Lung (tissue), 16 donors: Measurements from ENCODE around the gene BTBD3. TPM values are rescaled to one million over a fixed set of nuclear protein-coding genes. Genes with fewer than 3 reads are reported as not detected.

ENCODE experiments used
- ATAC-seq: fragments of 200-7000 bp; cut with Tn5 transposase; one replicate; pipeline ENCODE4 v1.9.1; 2020; ENCODE audit warnings: moderate number of reproducible peaks; ENCODE audit not compliant: insufficient read depth, low FRiP score
- DNase-seq, 3 donors: peaks; one replicate each; pipeline ENCODE4 v3.0.0-alpha.2; 2013 to 2017
- H3K27ac ChIP-seq, 2 donors: one replicate each; pipeline ENCODE4 v1.5.1; 2013; ENCODE audit warnings: mild to moderate bottlenecking in 2 of 2, moderate library complexity in 2 of 2, control low read depth in 1 of 2, inconsistent platforms in 1 of 2, low read depth in 1 of 2, low read length in 1 of 2
- H3K27me3 ChIP-seq, 3 donors: one replicate each; pipeline ENCODE4 v1.5.1; 2013; ENCODE audit warnings: low read length in 2 of 3; ENCODE audit not compliant: control insufficient read depth in 3 of 3, insufficient read depth in 3 of 3
- H3K36me3 ChIP-seq, 4 donors: one replicate each; pipeline ENCODE4 v1.5.1; 2013; ENCODE audit warnings: low read length in 4 of 4, mild to moderate bottlenecking in 1 of 4, moderate library complexity in 1 of 4; ENCODE audit not compliant: control insufficient read depth in 4 of 4, insufficient read depth in 4 of 4
- H3K4me1 ChIP-seq, 5 donors: one replicate each; pipeline ENCODE4 v1.5.1; 2013; ENCODE audit warnings: low read length in 5 of 5, mild to moderate bottlenecking in 2 of 5, moderate library complexity in 1 of 5; ENCODE audit not compliant: control insufficient read depth in 5 of 5, insufficient read depth in 5 of 5
- H3K4me3 ChIP-seq: one replicate; pipeline ENCODE4 v1.5.1; 2013; ENCODE audit warnings: mild to moderate bottlenecking, control low read depth, moderate library complexity
- H3K9ac ChIP-seq, 2 donors: one replicate each; pipeline ENCODE4 v1.5.1; 2013; ENCODE audit warnings: low read length in 2 of 2, control low read depth in 1 of 2; ENCODE audit not compliant: insufficient read depth in 1 of 2
- H3K9me3 ChIP-seq, 4 donors: one replicate each; pipeline ENCODE4 v1.5.1; 2013; ENCODE audit warnings: low read length in 3 of 4, mild to moderate bottlenecking in 1 of 4, moderate library complexity in 1 of 4; ENCODE audit not compliant: control insufficient read depth in 4 of 4, insufficient read depth in 3 of 4
- CTCF ChIP-seq: IDR thresholded peaks from 2 replicates; pipeline ENCODE4 v1.5.1; 2012; ENCODE audit warnings: mild to moderate bottlenecking; ENCODE audit errors: control extremely low read depth, extremely low read depth
- WGBS, 2 donors: extraction: QIAGEN DNeasy Blood & Tissue Kit; methylation state at CpG; one replicate each; pipeline ENCODE4 v1.1.7; 2013; 5-methylcytosine and 5-hydroxymethylcytosine counted together
- long read RNA-seq, 5 donors: transcript quantifications; one replicate each; lab custom pipeline, GENCODE V29; 2026
- polyA plus RNA-seq, 2 donors: library from polyadenylated mRNA; stranded (reverse); fragments of 200-250 nt; gene quantifications; one replicate each; pipeline ENCODE4 v1.2.1, GENCODE V29; 2013
- total RNA-seq, 2 donors: library from RNA; depleted of rRNA in 1 of 2; stranded (reverse); fragments of >200 nt in 1 of 2; gene quantifications; one replicate each; pipeline ENCODE4 v1.2.1, GENCODE V29; 2014 to 2021
- donor health status: control.
- donor health status: control.
- donor health status: Bipolar disorder and iron deficiency.
- donor health status: healthy.
- donor health status: DM: yes; HTN: yes; CAD: no.

Gene BTBD3
- total RNA-seq (10 to 100 TPM; 32.4 to 67.9 TPM), polyA plus RNA-seq (10 to 100 TPM in 1 of 2 donors, 1 to 10 TPM in 1; 7.4 to 12.5 TPM)
- long read RNA-seq, donor 1, full-length matches to known transcripts, result 16 of 16 reads
- long read RNA-seq, donor 1, partial matches to known transcripts, result 0 of 16 reads
- long read RNA-seq, donor 1, other reads (novel, unspliced or antisense), result 0 of 16 reads
- long read RNA-seq, donor 2, full-length matches to known transcripts, result 3 of 3 reads
- long read RNA-seq, donor 2, partial matches to known transcripts, result 0 of 3 reads
- long read RNA-seq, donor 2, other reads (novel, unspliced or antisense), result 0 of 3 reads
- long read RNA-seq, donor 3, full-length matches to known transcripts, result 14 of 14 reads
- long read RNA-seq, donor 3, partial matches to known transcripts, result 0 of 14 reads
- long read RNA-seq, donor 3, other reads (novel, unspliced or antisense), result 0 of 14 reads
- long read RNA-seq, donor 4, full-length matches to known transcripts, result 8 of 8 reads
- long read RNA-seq, donor 4, partial matches to known transcripts, result 0 of 8 reads
- long read RNA-seq, donor 4, other reads (novel, unspliced or antisense), result 0 of 8 reads
- long read RNA-seq, donor 5, full-length matches to known transcripts, result 22 of 22 reads
- long read RNA-seq, donor 5, partial matches to known transcripts, result 0 of 22 reads
- long read RNA-seq, donor 5, other reads (novel, unspliced or antisense), result 0 of 22 reads

GRCh38 chr20:11917663-11918062 is at the start of gene BTBD3:
TSS of gene BTBD3 (plus strand) at chr20:11917893. CDS start at chr20:11918276, 383 bp downstream.
- H3K36me3 ChIP-seq, result peaks cover 0 to 3% (median under 1%) of the 10 kb centered on the region in 4 donors
- no peaks in the 10 kb centered on the region for H3K27me3 ChIP-seq
- H3K9me3 ChIP-seq, result no peaks in the 10 kb centered on the region
- H3K9ac ChIP-seq, result peak within 1 kb of the TSS in 1 of 2 donors; percentile 35
- H3K27ac ChIP-seq, result peak within 1 kb of the TSS; percentile 54 to 73
- ATAC-seq (peak; percentile 79), DNase-seq (peak; percentile 32 to 62 (median 57))
- no peak for TF ChIP-seq CTCF
- 6 to 14% methylated on average over 4 of the region's 4 CpGs for WGBS, 2 donors
- peaks cover 4 to 32% (median 19%) of the 10 kb centered on the region in 5 donors for H3K4me1 ChIP-seq
- H3K4me3 ChIP-seq, result peak within 1 kb of the TSS; percentile 39

GRCh38 chr20:11869641-11870040 is 48.1 kb upstream of the BTBD3 start:
- H3K27me3 ChIP-seq, result no peaks in the 10 kb centered on the region
- no peaks in the 10 kb centered on the region for H3K36me3 ChIP-seq
- DNase-seq, result peak in 1 of 3 donors; percentile 16
- no peak for ATAC-seq
- H3K4me3 ChIP-seq, result no peak overlapping the region
- H3K4me1 ChIP-seq, result peaks cover 0 to 8% (median 0%) of the 10 kb centered on the region in 5 donors
- no peak overlapping the region for H3K27ac ChIP-seq
- H3K9me3 ChIP-seq, result no peaks in the 10 kb centered on the region
- H3K9ac ChIP-seq, result no peak overlapping the region
- TF ChIP-seq CTCF, result no peak

GRCh38 chr20:11870411-11870810 is 47.3 kb upstream of the BTBD3 start:
- Histone ChIP-seq H3K9ac (no peak overlapping the region), H3K27me3 (no peaks in the 10 kb centered on the region), H3K9me3 (no peaks in the 10 kb centered on the region), H3K4me3 (no peak overlapping the region), H3K4me1 (peaks cover 0 to 8% (median 0%) of the 10 kb centered on the region in 5 donors), H3K36me3 (no peaks in the 10 kb centered on the region), H3K27ac (no peak overlapping the region)
- ATAC-seq (no peak), DNase-seq (no peak)
- WGBS, 2 donors, result 51 to 56% methylated on average over 3 of the region's 3 CpGs
- no peak for TF ChIP-seq CTCF
